Lower leg skin (tissue), 3 donors: Measurements from ENCODE around the gene GRHL1.

Experiments
- POLR2A ChIP-seq, 2 donors: fragments of 450-650 bp; IDR thresholded peaks; one replicate each; pipeline ENCODE4 v1.6.1; 2016 to 2017; ENCODE audit warnings: antibody characterized with exemption in 2 of 2, mild to moderate bottlenecking in 1 of 2, moderate library complexity in 1 of 2
- TF ChIP-seq, protein P1 (sequence below), 3 donors: fragments of 450-650 bp; IDR thresholded peaks; one replicate each; pipeline ENCODE4 v1.5.1; 2016; ENCODE audit warnings: antibody characterized with exemption in 3 of 3, mild to moderate bottlenecking in 3 of 3, moderate library complexity in 2 of 3

DNA sequence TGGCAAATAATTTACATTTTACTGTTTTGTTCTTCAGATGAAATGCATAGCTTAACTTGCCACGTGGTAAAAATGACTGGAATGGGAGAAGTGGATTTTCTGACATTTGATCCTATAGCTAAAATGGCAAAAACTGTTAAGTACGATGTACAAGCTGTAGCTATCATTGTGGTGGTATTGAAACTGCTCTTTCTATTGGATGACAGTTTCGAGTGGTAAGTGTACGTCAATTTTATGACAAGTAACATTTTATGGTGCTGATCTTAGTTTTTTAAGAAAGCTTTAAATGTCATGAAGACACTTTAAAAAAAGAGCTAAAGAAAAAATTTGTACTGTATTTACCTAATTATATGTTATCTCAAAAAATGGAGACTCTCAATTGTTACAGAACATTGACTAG is 40.8 kb upstream of the GRHL1 start:
- TF ChIP-seq, protein P1, sequence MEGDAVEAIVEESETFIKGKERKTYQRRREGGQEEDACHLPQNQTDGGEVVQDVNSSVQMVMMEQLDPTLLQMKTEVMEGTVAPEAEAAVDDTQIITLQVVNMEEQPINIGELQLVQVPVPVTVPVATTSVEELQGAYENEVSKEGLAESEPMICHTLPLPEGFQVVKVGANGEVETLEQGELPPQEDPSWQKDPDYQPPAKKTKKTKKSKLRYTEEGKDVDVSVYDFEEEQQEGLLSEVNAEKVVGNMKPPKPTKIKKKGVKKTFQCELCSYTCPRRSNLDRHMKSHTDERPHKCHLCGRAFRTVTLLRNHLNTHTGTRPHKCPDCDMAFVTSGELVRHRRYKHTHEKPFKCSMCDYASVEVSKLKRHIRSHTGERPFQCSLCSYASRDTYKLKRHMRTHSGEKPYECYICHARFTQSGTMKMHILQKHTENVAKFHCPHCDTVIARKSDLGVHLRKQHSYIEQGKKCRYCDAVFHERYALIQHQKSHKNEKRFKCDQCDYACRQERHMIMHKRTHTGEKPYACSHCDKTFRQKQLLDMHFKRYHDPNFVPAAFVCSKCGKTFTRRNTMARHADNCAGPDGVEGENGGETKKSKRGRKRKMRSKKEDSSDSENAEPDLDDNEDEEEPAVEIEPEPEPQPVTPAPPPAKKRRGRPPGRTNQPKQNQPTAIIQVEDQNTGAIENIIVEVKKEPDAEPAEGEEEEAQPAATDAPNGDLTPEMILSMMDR (IDR thresholded peaks at IDR 0.05): no peak
- no peak for TF ChIP-seq POLR2A (IDR thresholded peaks at IDR 0.05)
